ENCODE measurements around the gene KCNMB1. TPM values are rescaled to one million over a fixed set of nuclear protein-coding genes. Genes with fewer than 3 reads are reported as not detected.

Gene KCNMB1
- total and polyA plus RNA-seq, 11 donors: 0.25 to 3.7 (median 1.0) TPM

DNA sequence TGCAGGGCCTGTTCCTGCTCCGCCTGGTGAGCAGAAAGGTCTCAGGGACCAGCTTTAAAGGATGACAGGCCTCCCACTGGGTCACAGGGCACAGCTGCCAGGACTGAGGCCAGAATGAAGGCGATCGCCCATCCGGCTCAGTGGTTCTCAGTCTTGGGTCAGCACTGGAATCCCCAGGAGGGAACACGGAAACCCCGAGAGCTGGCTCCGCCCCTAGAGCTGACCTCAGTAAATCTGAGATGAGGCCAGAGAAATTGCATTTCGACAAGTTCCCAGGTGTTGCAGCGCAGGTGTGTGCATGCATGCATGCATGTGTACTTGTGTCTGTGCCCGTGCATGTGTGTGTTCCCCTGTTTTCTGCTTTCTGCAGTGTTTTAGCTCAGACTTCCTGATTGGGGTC, 47.2 kb upstream of the KCNMB1 start:
- WGBS, 4 donors: 84 to 90% (median 86%) methylated on average over 10 of the region's 10 CpGs

GRCh38 chr5:170434966-170435605, 45.9 kb upstream of the KCNMB1 start:
- peak; percentile 47 to 84 (median 56) for DNase-seq

More for the DNA sequence above, 47.2 kb upstream of the KCNMB1 start:
- ATAC-seq (no peak), DNase-seq (no peak)
- Histone ChIP-seq H3K9me3 (peaks cover 0 to 13% (median 0%) of the 10 kb centered on the region in 12 donors), H3K36me3 (no peaks in the 10 kb centered on the region), H3K27me3 (peaks cover 0 to 6% (median 0%) of the 10 kb centered on the region in 9 donors), H3K4me3 (no peak overlapping the region), H3K4me1 (peaks cover 0 to 6% (median 0%) of the 10 kb centered on the region in 12 donors), H3K27ac (no peak overlapping the region)
- TF ChIP-seq CTCF (IDR thresholded peaks at IDR 0.05) (no peak), POLR2A (IDR thresholded peaks at IDR 0.05) (no peak)
- intact Hi-C loops (cut with DNase I): loop anchor here in 2 of 10 donors (2.0 to 10.0 kb wide), 3 partner anchors 194 to 908 kb away; no protein-coding TSS in a partner anchor

DNA sequence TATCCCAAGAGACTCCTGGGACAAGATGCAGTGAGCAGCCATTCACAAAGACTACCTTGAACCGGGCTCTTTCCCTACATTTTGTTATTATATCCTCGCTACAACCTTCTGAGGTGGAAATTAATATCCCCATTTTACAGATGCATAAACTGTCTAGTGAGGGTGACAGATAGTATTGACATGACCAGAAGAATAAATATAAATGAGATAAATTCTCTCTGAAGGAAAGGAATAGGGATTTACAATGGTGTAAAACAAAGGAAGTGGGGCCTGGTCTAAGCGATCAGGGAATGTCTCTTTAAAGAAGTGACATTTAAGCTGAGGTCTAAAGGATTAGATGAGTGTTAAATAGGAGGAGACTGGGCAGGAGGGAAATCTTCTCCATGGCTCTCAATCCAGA, 43.5 kb upstream of the KCNMB1 start:
- no peak for TF ChIP-seq POLR2A (IDR thresholded peaks at IDR 0.05)
- TF ChIP-seq CTCF (IDR thresholded peaks at IDR 0.05): no peak
- Histone ChIP-seq H3K27me3 (peaks cover 0 to 6% (median 0%) of the 10 kb centered on the region in 9 donors), H3K4me1 (peaks cover 0 to 11% (median under 1%) of the 10 kb centered on the region in 12 donors), H3K4me3 (no peak overlapping the region), H3K36me3 (no peaks in the 10 kb centered on the region), H3K27ac (no peak overlapping the region), H3K9me3 (peaks cover 0 to 13% (median 0%) of the 10 kb centered on the region in 12 donors)
- no peak for ATAC-seq
- intact Hi-C loops (cut with DNase I): loop anchor here in 2 of 10 donors (10.0 kb wide), 2 partner anchors 362 to 912 kb away; no protein-coding TSS in a partner anchor
- 93 to 96% (median 95%) methylated on average over 3 of the region's 3 CpGs for WGBS, 4 donors
- no peak for DNase-seq

More at GRCh38 chr5:170434966-170435605, 45.9 kb upstream of the KCNMB1 start:
- Histone ChIP-seq H3K27me3 (peaks cover 0 to 6% (median 0%) of the 10 kb centered on the region in 9 donors), H3K4me3 (no peak overlapping the region), H3K4me1 (peaks cover 0 to 6% (median 0%) of the 10 kb centered on the region in 12 donors), H3K9me3 (peaks cover 0 to 13% (median 0%) of the 10 kb centered on the region in 12 donors), H3K36me3 (no peaks in the 10 kb centered on the region), H3K27ac (no peak overlapping the region)
- ATAC-seq: peak; percentile 66 to 87 (median 84)
- intact Hi-C loops (cut with DNase I): loop anchor here (1.0 to 10.0 kb wide), 9 partner anchors 188 to 910 kb away; no protein-coding TSS in a partner anchor
- WGBS, 4 donors: 39 to 47% (median 40%) methylated on average over 14 to 16 of the region's 16 CpGs
- TF ChIP-seq CTCF (IDR thresholded peaks at IDR 0.05) (peak; percentile 97 to 99 (median 98)), POLR2A (IDR thresholded peaks at IDR 0.05) (no peak)

DNA sequence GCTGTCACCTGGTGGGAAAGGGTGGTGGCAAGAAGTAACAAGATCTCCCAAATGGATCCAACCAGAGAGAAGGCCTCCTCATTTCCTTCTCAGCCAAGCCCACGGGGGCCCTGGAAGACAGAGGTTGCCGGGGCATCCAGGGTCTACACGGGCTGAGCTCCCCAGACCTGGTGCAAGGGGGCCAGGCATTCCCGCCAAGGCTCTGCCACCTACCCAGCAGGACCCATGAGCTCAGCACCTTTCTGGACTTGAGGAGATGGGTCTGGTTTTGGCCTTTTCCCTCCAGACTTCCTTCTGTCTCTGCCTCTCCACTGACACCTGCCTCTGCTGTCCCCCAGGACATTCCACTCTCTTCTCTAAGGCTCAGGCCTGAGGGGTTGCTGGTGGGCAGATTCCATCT, 42.4 kb upstream of the KCNMB1 start:
- Histone ChIP-seq H3K27me3 (peaks cover 0 to 6% (median 0%) of the 10 kb centered on the region in 9 donors), H3K27ac (no peak overlapping the region), H3K4me3 (no peak overlapping the region), H3K36me3 (no peaks in the 10 kb centered on the region), H3K9me3 (peaks cover 0 to 13% (median 0%) of the 10 kb centered on the region in 12 donors), H3K4me1 (peaks cover 0 to 22% (median 6%) of the 10 kb centered on the region in 12 donors)
- no peak for DNase-seq
- intact Hi-C loops (cut with DNase I): loop anchor here in 2 of 10 donors (10.0 kb wide), 2 partner anchors 363 to 913 kb away; no protein-coding TSS in a partner anchor
- no peak for ATAC-seq
- TF ChIP-seq POLR2A (IDR thresholded peaks at IDR 0.05): no peak
- TF ChIP-seq CTCF (IDR thresholded peaks at IDR 0.05): no peak
- 86 to 96% (median 88%) methylated on average over 4 of the region's 4 CpGs for WGBS, 4 donors
